Neutrophil (primary cell): ENCODE data around the gene CSNK1G1.
"Not testable (repeated sequence)": the region's sequence is repeated elsewhere in the genome, so short reads cannot be mapped to it uniquely, and the experiment has no call there.

Experiments
- H3K27ac ChIP-seq: fragments of 200-600 bp; sonication (generic); 2 replicates; pipeline ENCODE4 v1.5.1; 2016; ENCODE audit warnings: mild to moderate bottlenecking, moderate library complexity
- H3K27me3 ChIP-seq: fragments of 200-600 bp; sonication (generic); 2 replicates; pipeline ENCODE4 v1.6.0; 2016; ENCODE audit warnings: mild to moderate bottlenecking
- H3K36me3 ChIP-seq: fragments of 200-600 bp; sonication (generic); 2 replicates; pipeline ENCODE4 v1.5.1; 2017
- H3K4me1 ChIP-seq, 2 experiments: fragments of 200-600 bp in 1 of 2; sonication (generic) in 1 of 2; 1 replicate in 1 of 2; 2 replicates in 1 of 2; pipeline versions ENCODE4 v1.5.1 to v1.6.1; 2013 to 2016; ENCODE audit warnings: low read depth in 1 of 2, low read length in 1 of 2, mild to moderate bottlenecking in 1 of 2, moderate library complexity in 1 of 2; ENCODE audit not compliant: control insufficient read depth in 1 of 2, insufficient read depth in 1 of 2
- H3K4me3 ChIP-seq, 2 experiments: fragments of 200-600 bp in 1 of 2; sonication (generic) in 1 of 2; 1 replicate in 1 of 2; 2 replicates in 1 of 2; pipeline ENCODE4 v1.5.1; 2013 to 2016; ENCODE audit warnings: low read depth in 1 of 2, low read length in 1 of 2, mild to moderate bottlenecking in 1 of 2, moderate library complexity in 1 of 2
- H3K9me3 ChIP-seq: fragments of 200-600 bp; sonication (generic); 2 replicates; pipeline ENCODE4 v1.5.1; 2016
- TF ChIP-seq, protein P1 (sequence below): fragments of 200-600 bp; sonication (generic); IDR thresholded peaks from 2 replicates; pipeline ENCODE4 v1.5.1; 2016; ENCODE audit warnings: antibody characterized with exemption

The CSNK1G1 gene

DNA sequence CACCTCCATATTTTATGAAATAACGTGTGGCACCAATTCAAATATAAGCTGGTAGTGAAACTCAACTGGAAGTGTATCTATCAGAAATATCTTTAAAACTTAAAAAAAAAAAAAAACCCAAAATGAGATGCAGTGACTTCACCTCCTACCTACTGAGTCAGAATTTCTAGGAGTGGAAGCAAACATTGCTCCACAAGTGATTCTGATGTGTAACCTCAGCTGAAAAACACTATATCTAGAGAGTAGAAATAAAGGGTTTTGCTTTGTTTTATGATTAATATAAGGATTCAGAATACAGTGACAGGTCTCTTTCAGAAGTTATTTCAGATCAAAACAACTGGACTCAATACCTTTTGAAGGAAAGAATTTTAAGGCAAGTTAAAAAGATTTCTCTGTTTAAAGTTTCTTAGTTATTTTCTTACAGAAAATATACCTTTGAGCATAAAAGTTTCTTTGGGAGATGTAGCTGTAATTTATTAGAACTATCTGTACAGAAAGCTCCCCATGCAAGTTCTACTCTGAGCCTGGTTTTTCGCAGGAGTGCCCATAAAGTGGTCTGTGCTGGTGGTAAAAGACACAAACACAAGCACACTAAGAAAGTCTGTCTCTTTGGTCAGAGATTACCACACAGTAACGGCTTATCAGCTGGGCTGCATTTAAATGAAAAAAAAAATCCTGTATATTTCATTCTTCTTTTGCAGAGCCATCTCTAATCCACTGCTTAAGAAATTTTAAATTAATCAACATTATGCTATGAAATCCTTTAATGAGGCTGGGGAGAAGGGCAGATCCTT is 133.2 kb downstream of the CSNK1G1 start:
- Histone ChIP-seq H3K27me3 (no peaks in the 10 kb centered on the region), H3K4me1 (no peaks in the 10 kb centered on the region), H3K27ac (no peak overlapping the region), H3K36me3 (no peaks in the 10 kb centered on the region), H3K9me3 (no peaks in the 10 kb centered on the region), H3K4me3 (no peak overlapping the region)
- TF ChIP-seq, protein P1, sequence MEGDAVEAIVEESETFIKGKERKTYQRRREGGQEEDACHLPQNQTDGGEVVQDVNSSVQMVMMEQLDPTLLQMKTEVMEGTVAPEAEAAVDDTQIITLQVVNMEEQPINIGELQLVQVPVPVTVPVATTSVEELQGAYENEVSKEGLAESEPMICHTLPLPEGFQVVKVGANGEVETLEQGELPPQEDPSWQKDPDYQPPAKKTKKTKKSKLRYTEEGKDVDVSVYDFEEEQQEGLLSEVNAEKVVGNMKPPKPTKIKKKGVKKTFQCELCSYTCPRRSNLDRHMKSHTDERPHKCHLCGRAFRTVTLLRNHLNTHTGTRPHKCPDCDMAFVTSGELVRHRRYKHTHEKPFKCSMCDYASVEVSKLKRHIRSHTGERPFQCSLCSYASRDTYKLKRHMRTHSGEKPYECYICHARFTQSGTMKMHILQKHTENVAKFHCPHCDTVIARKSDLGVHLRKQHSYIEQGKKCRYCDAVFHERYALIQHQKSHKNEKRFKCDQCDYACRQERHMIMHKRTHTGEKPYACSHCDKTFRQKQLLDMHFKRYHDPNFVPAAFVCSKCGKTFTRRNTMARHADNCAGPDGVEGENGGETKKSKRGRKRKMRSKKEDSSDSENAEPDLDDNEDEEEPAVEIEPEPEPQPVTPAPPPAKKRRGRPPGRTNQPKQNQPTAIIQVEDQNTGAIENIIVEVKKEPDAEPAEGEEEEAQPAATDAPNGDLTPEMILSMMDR: no peak

DNA sequence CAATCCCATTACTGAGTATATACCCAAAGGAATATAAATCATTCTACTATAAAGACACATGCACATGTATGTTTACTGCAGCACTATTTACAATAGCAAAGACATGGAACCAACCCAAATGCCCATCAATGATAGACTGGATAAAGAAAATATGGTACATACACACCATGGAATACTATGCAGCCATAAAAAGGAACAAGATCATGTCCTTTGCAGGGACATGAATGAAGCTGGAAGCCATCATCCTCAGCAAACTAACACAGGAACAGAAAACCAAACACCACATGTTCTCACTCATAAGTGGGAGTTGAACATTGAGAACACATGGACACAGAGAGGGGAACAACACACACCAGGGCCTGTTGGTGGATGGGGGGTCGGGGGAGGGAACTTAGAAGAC is 134.1 kb downstream of the CSNK1G1 start:
- H3K9me3 ChIP-seq, H3K27me3 ChIP-seq, H3K27ac ChIP-seq, H3K4me1 ChIP-seq, H3K36me3 ChIP-seq, H3K4me3 ChIP-seq: not testable (repeated sequence)

DNA sequence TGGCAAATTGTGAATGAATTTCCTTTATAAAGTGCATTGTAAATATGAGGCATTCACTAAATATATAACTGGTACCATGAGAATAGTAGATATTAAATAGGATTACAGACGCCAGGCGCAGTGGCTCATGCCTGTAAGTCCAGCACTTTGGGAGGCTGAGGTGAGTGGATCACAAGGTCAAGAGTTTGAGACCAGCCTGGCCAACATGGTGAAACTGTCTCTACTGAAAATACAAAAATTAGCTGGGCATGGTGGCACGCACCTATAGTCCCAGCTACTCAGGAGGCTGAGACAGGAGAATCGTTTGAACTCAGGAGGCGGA is 138.6 kb downstream of the CSNK1G1 start:
- peaks cover 30% of the 10 kb centered on the region for H3K36me3 ChIP-seq
- not testable (repeated sequence) for H3K4me3 ChIP-seq, H3K27ac ChIP-seq, H3K9me3 ChIP-seq, H3K4me1 ChIP-seq, H3K27me3 ChIP-seq

DNA sequence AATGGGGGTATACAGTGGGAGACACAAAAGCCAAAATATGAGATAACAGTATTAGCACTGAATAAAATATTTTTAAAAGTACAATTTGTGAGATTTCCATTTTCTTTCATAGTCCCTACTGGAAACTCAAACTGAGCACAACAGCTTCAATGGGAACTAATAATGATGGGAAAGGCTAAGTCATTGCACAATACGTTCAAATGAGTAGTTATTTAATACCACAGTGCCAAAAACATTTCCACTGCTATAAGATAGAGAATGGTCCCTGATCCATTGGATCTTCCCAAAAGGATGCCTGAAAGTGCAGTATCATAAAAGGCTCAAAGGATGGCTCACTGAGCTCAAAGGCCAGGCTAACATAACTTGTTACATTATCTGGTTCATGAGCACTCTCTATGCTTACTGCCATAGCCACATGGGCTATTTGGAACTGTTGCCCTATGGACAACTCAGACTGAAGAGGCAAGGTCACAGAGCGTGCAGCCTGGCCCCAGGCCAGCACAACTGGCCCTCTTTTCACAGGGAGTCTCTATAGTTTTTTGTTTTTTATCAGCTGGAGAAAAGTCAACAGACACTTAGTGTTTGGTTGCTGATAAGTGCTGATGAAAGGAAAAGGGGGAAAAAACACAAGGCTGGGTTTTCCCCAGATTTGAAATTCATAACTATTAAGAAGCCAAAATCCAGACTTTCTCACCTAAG is 139.1 kb downstream of the CSNK1G1 start:
- Histone ChIP-seq H3K9me3 (no peaks in the 10 kb centered on the region), H3K4me3 (no peak overlapping the region), H3K4me1 (no peaks in the 10 kb centered on the region), H3K27me3 (no peaks in the 10 kb centered on the region), H3K27ac (no peak overlapping the region), H3K36me3 (peaks cover 35% of the 10 kb centered on the region)
- TF ChIP-seq, protein P1: no peak

DNA sequence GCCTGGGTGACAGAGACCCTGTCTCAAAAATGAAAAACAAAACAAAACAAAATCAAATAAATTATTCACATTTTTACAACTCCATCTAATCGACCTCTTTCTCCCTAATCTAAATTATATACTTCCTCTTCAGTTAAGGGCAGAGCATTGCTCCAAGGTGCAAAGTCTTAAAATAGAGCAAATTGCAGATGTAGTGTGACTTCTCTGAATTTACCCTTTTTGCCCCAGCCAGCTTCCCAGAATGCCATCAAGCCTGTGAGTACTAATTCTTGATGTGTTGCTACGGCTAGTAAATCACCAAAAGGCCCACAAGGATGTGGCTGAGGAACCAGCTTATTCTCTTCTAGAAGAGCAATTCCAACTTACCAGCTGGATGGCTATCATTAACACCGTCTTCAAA is 139.8 kb downstream of the CSNK1G1 start:
- Histone ChIP-seq H3K27me3 (no peaks in the 10 kb centered on the region), H3K4me1 (no peaks in the 10 kb centered on the region), H3K27ac (no peak overlapping the region), H3K36me3 (peaks cover 42% of the 10 kb centered on the region), H3K4me3 (no peak overlapping the region), H3K9me3 (no peaks in the 10 kb centered on the region)
- TF ChIP-seq, protein P1: no peak

DNA sequence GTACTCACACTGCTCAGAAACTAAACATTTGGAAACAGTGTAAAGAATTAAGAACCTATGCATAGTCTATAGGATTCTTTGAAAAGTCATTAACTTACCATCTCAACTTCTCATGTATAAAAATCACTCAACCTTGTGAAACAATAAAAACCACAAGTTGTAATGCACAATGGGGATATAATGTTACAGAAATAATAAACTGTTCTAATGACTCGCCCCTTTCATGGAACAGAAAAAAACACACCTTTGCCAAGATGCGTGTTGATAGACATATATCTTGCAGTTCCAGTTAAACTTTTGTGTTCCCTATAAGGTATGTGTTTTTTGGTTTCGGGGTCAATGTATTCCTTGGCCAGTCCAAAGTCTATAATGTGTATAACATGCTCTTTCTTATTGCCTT is 142.3 kb downstream of the CSNK1G1 start:
- TF ChIP-seq, protein P1: no peak
- no peaks in the 10 kb centered on the region for H3K4me1 ChIP-seq
- no peaks in the 10 kb centered on the region for H3K9me3 ChIP-seq
- peaks cover 42% of the 10 kb centered on the region for H3K36me3 ChIP-seq
- no peak overlapping the region for H3K27ac ChIP-seq
- H3K4me3 ChIP-seq: no peak overlapping the region
- H3K27me3 ChIP-seq: no peaks in the 10 kb centered on the region
